ENCODE measurements around the gene SPINK4.

SPINK4 gene

DNA sequence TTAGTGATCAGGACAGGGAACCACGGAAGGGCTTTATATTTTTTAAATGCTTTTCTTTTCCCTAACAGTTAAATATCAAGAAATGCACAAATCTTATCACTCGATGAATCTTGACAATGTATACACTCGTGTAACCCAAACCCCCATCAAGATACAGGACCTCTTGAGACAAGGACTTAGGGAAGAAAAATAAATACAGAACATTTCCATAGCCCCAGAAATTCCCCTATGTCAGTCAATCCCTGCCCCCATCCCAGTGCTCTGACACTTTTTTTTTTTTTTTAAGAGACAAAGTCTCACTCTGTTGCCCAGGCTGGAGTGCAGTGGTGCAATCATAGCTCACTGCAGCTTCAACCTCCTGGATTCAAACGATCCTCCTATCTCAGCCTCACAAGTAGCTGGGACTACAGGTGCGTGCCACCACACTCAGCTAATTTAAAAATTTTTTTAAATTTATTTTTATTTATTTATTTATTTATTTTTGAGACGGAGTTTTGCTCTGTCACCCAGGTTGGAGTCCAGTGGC lies 2.7 kb downstream of the SPINK4 start:
- H3K9me2 ChIP-seq (replicated peaks; ENCODE audit: control insufficient read depth, low read length), result no peaks in the 10 kb centered on the region
- no peak for TF ChIP-seq EZH2phosphoT487 (IDR thresholded peaks at IDR 0.05; ENCODE audit: borderline replicate concordance, low read length)
- TF ChIP-seq, protein P1, sequence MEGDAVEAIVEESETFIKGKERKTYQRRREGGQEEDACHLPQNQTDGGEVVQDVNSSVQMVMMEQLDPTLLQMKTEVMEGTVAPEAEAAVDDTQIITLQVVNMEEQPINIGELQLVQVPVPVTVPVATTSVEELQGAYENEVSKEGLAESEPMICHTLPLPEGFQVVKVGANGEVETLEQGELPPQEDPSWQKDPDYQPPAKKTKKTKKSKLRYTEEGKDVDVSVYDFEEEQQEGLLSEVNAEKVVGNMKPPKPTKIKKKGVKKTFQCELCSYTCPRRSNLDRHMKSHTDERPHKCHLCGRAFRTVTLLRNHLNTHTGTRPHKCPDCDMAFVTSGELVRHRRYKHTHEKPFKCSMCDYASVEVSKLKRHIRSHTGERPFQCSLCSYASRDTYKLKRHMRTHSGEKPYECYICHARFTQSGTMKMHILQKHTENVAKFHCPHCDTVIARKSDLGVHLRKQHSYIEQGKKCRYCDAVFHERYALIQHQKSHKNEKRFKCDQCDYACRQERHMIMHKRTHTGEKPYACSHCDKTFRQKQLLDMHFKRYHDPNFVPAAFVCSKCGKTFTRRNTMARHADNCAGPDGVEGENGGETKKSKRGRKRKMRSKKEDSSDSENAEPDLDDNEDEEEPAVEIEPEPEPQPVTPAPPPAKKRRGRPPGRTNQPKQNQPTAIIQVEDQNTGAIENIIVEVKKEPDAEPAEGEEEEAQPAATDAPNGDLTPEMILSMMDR (IDR thresholded peaks at IDR 0.05; ENCODE audit: low read depth, low read length, poor library complexity, severe bottlenecking), result no peak

DNA sequence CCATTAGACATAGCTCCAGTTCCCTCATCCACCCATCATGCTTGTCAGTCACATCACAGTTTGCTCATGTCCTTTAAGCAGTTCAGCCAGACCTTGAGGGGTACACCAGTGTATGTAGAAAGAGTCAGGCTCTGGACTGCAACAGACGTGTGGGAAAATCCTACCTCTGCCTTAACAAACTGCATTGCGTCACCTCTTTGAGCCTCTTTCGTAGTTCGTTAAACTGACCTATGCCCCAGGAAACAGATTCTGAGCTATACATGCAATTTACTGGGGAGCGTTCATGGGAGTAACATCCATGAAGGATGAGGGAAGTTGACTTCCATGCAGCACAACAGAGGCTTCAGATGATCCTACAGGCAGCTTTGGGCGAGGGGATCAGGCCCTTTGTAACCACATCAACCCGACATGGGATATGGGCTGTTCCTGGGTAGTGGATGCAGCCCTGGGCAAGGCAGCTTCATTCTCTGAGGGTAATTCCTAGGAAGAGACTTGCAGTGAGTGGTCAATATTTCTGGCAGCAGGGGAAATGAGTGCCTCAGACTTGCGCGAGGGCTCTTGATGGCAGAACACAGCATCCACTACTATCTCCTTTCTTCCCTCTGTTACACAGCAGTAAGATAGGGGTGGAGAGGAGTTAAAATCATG lies 4.3 kb downstream of the SPINK4 start:
- H3K79me2 ChIP-seq (ENCODE audit: control insufficient read depth, low read length), result no peaks in the 10 kb centered on the region
- H3K4me2 ChIP-seq (ENCODE audit: low read length), result no peak overlapping the region
- no peak overlapping the region for H3K4me3 ChIP-seq (ENCODE audit: low read length)
- H3K27me3 ChIP-seq (ENCODE audit: control insufficient read depth, low read length), result no peaks in the 10 kb centered on the region
- no peak overlapping the region for H3K27ac ChIP-seq (ENCODE audit: low read depth, low read length)
- no peaks in the 10 kb centered on the region for H3K9me3 ChIP-seq (ENCODE audit: control insufficient read depth, insufficient read depth, low read length)
- no peaks in the 10 kb centered on the region for H3F3A ChIP-seq (ENCODE audit: control insufficient read depth, insufficient read depth)
- peaks cover under 1% of the 10 kb centered on the region; the same call in 1 of the 2 replicates for H3K36me3 ChIP-seq (ENCODE audit: control insufficient read depth, low read length)
- no peaks in the 10 kb centered on the region for H3K9me2 ChIP-seq (replicated peaks; ENCODE audit: control insufficient read depth, low read length)
- no peaks in the 10 kb centered on the region for H4K20me1 ChIP-seq (ENCODE audit: control insufficient read depth, insufficient read depth, low read depth, low read length)
- peaks cover 8% of the 10 kb centered on the region for H3K4me1 ChIP-seq (ENCODE audit: control insufficient read depth, low read length)
- no peak for TF ChIP-seq EZH2phosphoT487 (IDR thresholded peaks at IDR 0.05; ENCODE audit: borderline replicate concordance, low read length)
- TF ChIP-seq, protein P1 (IDR thresholded peaks at IDR 0.05; ENCODE audit: low read depth, low read length, poor library complexity, severe bottlenecking), result no peak

More for the DNA sequence above, 2.7 kb downstream of the SPINK4 start:
- Histone ChIP-seq H3K79me2 (ENCODE audit: control insufficient read depth, low read length) (no peaks in the 10 kb centered on the region), H3K4me3 (ENCODE audit: low read length) (no peak overlapping the region), H3K36me3 (ENCODE audit: control insufficient read depth, low read length) (no peaks in the 10 kb centered on the region), H3K27me3 (ENCODE audit: control insufficient read depth, low read length) (no peaks in the 10 kb centered on the region), H3K9me3 (ENCODE audit: control insufficient read depth, insufficient read depth, low read length) (no peaks in the 10 kb centered on the region), H3K4me2 (ENCODE audit: low read length) (no peak overlapping the region), H4K20me1 (ENCODE audit: control insufficient read depth, insufficient read depth, low read depth, low read length) (no peaks in the 10 kb centered on the region), H3K27ac (ENCODE audit: low read depth, low read length) (no peak overlapping the region), H3K4me1 (ENCODE audit: control insufficient read depth, low read length) (no peaks in the 10 kb centered on the region), H3F3A (ENCODE audit: control insufficient read depth, insufficient read depth) (no peaks in the 10 kb centered on the region)

DNA sequence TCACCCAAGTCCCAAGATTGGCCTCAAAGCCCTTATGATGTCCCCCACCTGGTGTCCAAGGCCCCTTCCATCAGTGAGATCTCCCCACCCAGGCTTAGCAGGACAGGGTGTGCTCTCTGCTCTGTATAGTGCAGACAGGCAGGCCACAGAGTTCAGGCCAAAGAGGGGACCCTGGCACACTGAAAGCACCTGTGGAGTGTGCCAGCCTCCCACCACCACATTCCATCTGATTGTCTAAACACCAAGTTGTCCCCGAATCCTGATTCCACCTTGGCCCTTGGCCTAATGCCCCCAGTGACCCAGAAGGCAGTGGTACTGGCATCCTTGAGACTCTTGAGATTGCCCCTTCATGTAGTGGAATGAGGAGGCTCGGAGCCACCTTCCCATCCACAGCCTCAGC lies 5.4 kb downstream of the SPINK4 start:
- H3K27me3 ChIP-seq (ENCODE audit: control insufficient read depth, low read length), result no peaks in the 10 kb centered on the region
- no peaks in the 10 kb centered on the region for H3K9me2 ChIP-seq (replicated peaks; ENCODE audit: control insufficient read depth, low read length)
- H4K20me1 ChIP-seq (ENCODE audit: control insufficient read depth, insufficient read depth, low read depth, low read length), result no peaks in the 10 kb centered on the region
- no peaks in the 10 kb centered on the region for H3K9me3 ChIP-seq (ENCODE audit: control insufficient read depth, insufficient read depth, low read length)
- H3K4me3 ChIP-seq (ENCODE audit: low read length), result no peak overlapping the region
- peaks cover 19% of the 10 kb centered on the region for H3K4me1 ChIP-seq (ENCODE audit: control insufficient read depth, low read length)
- TF ChIP-seq, protein P1 (IDR thresholded peaks at IDR 0.05; ENCODE audit: low read depth, low read length, poor library complexity, severe bottlenecking), result no peak
- no peak for TF ChIP-seq EZH2phosphoT487 (IDR thresholded peaks at IDR 0.05; ENCODE audit: borderline replicate concordance, low read length)
- H3K79me2 ChIP-seq (ENCODE audit: control insufficient read depth, low read length), result no peaks in the 10 kb centered on the region
- no peak overlapping the region for H3K4me2 ChIP-seq (ENCODE audit: low read length)
- H3K36me3 ChIP-seq (ENCODE audit: control insufficient read depth, low read length), result peaks cover 3% of the 10 kb centered on the region; the same call in 1 of the 2 replicates
- no peaks in the 10 kb centered on the region for H3F3A ChIP-seq (ENCODE audit: control insufficient read depth, insufficient read depth)
- no peak overlapping the region for H3K27ac ChIP-seq (ENCODE audit: low read depth, low read length)

All from DOHH2 (cell line).